SK-N-MC (cell line): ENCODE data around the gene MX1.

Experiments
- EZH2 ChIP-seq: fragments of 200-600 bp; sonication (generic); IDR thresholded peaks from one replicate; pipeline ENCODE4 v1.6.1; 2017; ENCODE audit warnings: antibody characterized with exemption
- POLR2AphosphoS5 ChIP-seq: IDR thresholded peaks from 2 replicates; pipeline ENCODE4 v1.6.1; 2012; ENCODE audit warnings: mild to moderate bottlenecking, low read depth, low read length, borderline replicate concordance

GRCh38 chr21:41508415-41509144, 82.5 kb downstream of the MX1 start:
- TF ChIP-seq EZH2: no peak
- no peak for TF ChIP-seq POLR2AphosphoS5
